ENCODE measurements around the gene SEC24D. TPM values are rescaled to one million over a fixed set of nuclear protein-coding genes. Genes with fewer than 3 reads are reported as not detected.
"Not testable (repeated sequence)": the region's sequence is repeated elsewhere in the genome, so short reads cannot be mapped to it uniquely, and the experiment has no call there.

The SEC24D gene
- total RNA-seq, 2 experiments from 2014 or later = 21.8 to 25.2 TPM

- ChIA-PET CTCF (interaction anchor here (0.6 kb wide), 1 partner anchor 23 kb away, joined by 3 read pairs; no protein-coding TSS in a partner anchor), POLR2A (no interaction called here)
These were observed 19.3 kb downstream of the SEC24D start for GRCh38 chr4:118816538-118817177.

- POLR2A ChIA-PET = no interaction called here
- CTCF ChIA-PET = no interaction called here
These were observed 21.0 kb downstream of the SEC24D start for GRCh38 chr4:118814891-118815290.

GRCh38 chr4:118814058-118814457 is 21.9 kb downstream of the SEC24D start:
- ChIA-PET POLR2A (interaction anchor here (0.8 kb wide), 1 partner anchor 12 kb away, joined by 3 read pairs; no protein-coding TSS in a partner anchor), CTCF (no interaction called here)

- CTCF ChIA-PET = no interaction called here
- POLR2A ChIA-PET = interaction anchor here (0.8 kb wide), 1 partner anchor 13 kb away, joined by 3 read pairs; no protein-coding TSS in a partner anchor
These were observed 22.4 kb downstream of the SEC24D start for GRCh38 chr4:118813561-118813960.

GRCh38 chr4:118811832-118812231 is 24.1 kb downstream of the SEC24D start:
- ChIA-PET CTCF (no interaction called here), POLR2A (no interaction called here)

GRCh38 chr4:118810991-118811764 is 24.7 kb downstream of the SEC24D start:
- POLR2A ChIA-PET = no interaction called here

GRCh38 chr4:118807659-118808058 is 28.3 kb downstream of the SEC24D start:
- CTCF ChIA-PET = no interaction called here

More at GRCh38 chr4:118810991-118811764, 24.7 kb downstream of the SEC24D start:
- CTCF ChIA-PET = no interaction called here

GRCh38 chr4:118803253-118803652 is 32.7 kb downstream of the SEC24D start:
- ChIA-PET POLR2A (no interaction called here), CTCF (no interaction called here)

More at GRCh38 chr4:118807659-118808058, 28.3 kb downstream of the SEC24D start:
- POLR2A ChIA-PET = no interaction called here

GRCh38 chr4:118801895-118802575 is 33.9 kb downstream of the SEC24D start:
- CTCF ChIA-PET = no interaction called here
- POLR2A ChIA-PET = no interaction called here

- POLR2A ChIA-PET = no interaction called here
- CTCF ChIA-PET = no interaction called here
These were observed 36.5 kb downstream of the SEC24D start for GRCh38 chr4:118799231-118799942.

GRCh38 chr4:118798658-118799057 is 37.3 kb downstream of the SEC24D start:
- ChIA-PET CTCF (no interaction called here), POLR2A (no interaction called here)

- CTCF ChIA-PET = no interaction called here
- POLR2A ChIA-PET = no interaction called here
These were observed 38.3 kb downstream of the SEC24D start for GRCh38 chr4:118797558-118798142.

GRCh38 chr4:118791690-118792446 is 44.1 kb downstream of the SEC24D start:
- POLR2A ChIA-PET, CTCF ChIA-PET: not testable (repeated sequence)

GRCh38 chr4:118790544-118790943 is 45.4 kb downstream of the SEC24D start:
- POLR2A ChIA-PET = no interaction called here

GRCh38 chr4:118788911-118789310 is 47.0 kb downstream of the SEC24D start:
- ChIA-PET POLR2A (no interaction called here), CTCF (no interaction called here)

More at GRCh38 chr4:118790544-118790943, 45.4 kb downstream of the SEC24D start:
- CTCF ChIA-PET = no interaction called here

- ChIA-PET CTCF (no interaction called here), POLR2A (no interaction called here)
These were observed 48.0 kb downstream of the SEC24D start for GRCh38 chr4:118787844-118788380.

- ChIA-PET POLR2A (no interaction called here), CTCF (no interaction called here)
These were observed 51.1 kb downstream of the SEC24D start for GRCh38 chr4:118784776-118785175.

- ChIA-PET POLR2A (no interaction called here), CTCF (interaction anchor here (1.4 kb wide), 1 partner anchor 13 kb away, joined by 4 read pairs; no protein-coding TSS in a partner anchor)
These were observed 52.0 kb downstream of the SEC24D start for GRCh38 chr4:118783887-118784286.

- CTCF ChIA-PET = interaction anchor here (1.2 to 1.4 kb wide), 2 partner anchors 12 to 15 kb away, joined by 3 to 4 read pairs; no protein-coding TSS in a partner anchor
- POLR2A ChIA-PET = not testable (repeated sequence)
These were observed 53.0 kb downstream of the SEC24D start for GRCh38 chr4:118782886-118783285.

Data from activated CD8-positive, alpha-beta memory T cell treated with anti-CD3 and anti-CD28 coated beads for 36 hours (primary cell).